Tongue (tissue), 3 donors: ENCODE data around the gene IRAK2. TPM values are rescaled to one million over a fixed set of nuclear protein-coding genes. Genes with fewer than 3 reads are reported as not detected.

ENCODE experiments used
- DNase-seq: peaks from one replicate; pipeline ENCODE4 v3.0.0-alpha.2; 2015
- small RNA-seq: library from RNA; depleted of rRNA; stranded (forward); fragments of <200 nt; gene quantifications from one replicate; pipeline ENCODE3, GENCODE V24; 2014; ENCODE audit warnings: low replicate concordance
- total RNA-seq: library from RNA; depleted of rRNA; stranded (reverse); fragments of >200 nt; gene quantifications from one replicate; pipeline ENCODE4 v1.2.3, GENCODE V29; 2014

IRAK2 gene
- total RNA-seq, 1 donor from 2014 or later: 6.3 TPM

- no peak for DNase-seq
Observed at GRCh38 chr3:10284496-10284895, 119.8 kb downstream of the IRAK2 start.

DNA sequence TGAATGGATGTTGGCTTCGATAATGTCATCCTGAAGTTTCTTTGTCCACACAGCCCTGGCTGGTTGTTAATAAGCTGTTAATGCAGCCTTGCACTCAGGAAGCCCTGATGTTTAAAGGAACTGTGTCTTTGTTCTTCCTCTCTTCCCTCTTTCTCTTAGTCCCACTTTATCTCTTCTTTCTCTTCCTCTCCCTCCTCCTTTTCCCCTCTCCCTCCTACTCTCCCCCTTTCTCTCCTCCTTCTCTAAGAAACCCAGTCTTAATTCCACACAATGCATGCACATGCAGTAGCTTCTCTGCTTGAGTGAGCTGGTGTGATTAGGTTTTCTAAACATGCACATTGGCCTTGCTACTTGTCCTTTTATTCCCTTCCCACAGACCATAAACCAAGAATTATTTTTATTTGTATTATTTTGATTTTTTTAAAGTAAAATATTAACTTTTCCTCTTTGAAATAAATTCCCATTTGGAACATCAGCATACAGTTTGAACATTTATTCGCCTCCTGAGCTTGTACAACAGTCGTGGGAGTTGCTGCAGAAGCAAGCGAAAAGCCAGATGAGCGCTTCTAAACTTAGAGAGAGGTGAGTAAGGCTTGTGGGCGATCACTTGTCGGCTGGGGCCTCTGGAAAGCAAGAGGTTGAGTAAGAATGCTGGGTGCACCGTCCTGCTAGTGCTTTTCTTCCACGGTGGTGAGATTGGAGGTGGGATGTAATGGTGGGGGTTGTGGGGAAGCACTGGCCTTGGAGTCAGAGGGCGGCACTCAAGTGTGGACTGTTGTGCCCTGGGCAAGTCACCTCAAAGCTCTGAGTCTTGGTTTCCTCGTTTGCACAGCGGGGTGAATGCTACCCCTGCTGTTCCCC lies 120.8 kb downstream of the IRAK2 start:
- no peak for DNase-seq

DNA sequence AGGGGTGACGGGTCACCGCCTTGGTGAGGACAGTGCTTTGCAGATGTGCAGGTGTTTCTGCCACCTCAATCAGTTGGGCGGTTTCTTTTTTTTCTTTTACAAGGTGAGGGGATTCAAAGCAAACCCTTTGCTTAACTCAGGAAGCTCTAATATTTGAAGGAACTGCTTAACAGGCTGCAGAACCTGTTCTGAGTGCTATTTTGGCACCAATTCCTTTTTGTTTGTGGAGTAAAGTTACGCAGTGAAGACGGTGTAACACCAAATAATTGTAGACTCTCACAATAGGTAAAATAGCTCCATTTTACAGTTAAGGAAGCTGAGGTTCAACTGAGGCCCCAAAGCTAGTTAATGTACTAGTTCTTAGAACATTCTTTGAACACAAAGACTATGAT lies 121.4 kb downstream of the IRAK2 start:
- no peak for DNase-seq

DNA sequence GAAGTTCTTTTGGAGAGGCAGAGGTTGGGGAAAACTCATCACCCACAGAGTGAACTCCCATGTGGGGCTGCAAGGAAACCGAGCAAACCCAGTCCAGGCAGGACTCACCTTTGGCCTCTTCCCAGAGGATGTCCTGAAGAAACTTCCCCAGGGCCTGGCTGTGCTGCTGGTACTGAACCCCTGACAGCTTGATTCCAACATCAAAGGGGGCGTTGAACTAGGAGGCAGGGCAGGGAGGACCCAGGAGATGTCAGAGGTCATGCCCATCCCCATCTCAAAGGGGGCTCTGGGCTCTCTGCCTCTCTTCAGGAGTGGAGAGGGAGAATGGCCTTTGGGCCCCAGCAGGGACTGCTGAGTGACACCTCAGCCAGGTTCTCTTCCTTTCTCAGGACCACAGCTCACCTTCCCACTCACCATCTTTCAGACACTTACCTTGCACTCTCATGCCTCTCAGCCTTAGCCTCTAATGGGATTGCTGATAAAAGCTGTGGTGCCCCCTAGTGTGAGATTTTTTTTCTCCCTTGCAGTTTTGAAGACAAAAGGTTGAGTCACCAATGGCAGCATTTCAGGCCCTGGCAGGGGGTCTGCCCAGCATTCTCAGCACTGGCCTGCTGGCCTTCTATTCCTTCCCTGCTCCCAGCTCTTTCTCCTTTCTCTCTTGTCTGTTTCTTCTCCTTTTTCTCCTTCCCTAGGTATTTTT lies 122.0 kb downstream of the IRAK2 start:
- peak; percentile 77 for DNase-seq

DNA sequence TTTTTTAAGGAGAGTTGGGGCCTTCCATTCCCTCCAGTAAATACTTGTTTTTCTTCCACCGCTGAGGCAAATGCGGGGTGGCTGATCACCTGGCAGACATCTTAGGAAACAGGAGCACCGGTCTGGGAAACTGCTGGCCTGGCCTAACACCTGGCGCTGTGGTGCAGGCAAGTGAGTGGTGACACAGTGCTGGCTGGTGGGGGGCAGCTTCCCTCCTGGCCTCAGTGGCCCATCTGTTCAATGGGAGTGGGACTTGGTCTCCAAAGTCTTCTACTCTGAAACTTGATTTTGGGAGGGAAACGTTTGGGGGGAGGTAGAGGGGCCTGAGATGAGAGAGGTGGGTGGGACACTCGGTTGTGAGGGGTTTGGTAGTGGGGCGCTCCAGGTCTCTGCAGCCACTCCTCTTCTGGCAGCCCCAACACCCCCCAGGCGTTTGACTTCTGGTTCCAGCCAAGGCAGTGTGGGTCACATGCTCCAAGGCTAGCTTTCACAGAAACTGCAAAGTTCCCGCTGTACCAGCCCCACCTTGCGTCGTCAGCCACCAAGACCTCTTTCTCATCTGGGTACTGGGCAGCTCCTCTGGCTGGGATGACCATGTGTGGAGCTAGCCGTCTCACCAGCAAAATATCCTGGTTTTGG lies 123.3 kb downstream of the IRAK2 start:
- DNase-seq: no peak

DNA sequence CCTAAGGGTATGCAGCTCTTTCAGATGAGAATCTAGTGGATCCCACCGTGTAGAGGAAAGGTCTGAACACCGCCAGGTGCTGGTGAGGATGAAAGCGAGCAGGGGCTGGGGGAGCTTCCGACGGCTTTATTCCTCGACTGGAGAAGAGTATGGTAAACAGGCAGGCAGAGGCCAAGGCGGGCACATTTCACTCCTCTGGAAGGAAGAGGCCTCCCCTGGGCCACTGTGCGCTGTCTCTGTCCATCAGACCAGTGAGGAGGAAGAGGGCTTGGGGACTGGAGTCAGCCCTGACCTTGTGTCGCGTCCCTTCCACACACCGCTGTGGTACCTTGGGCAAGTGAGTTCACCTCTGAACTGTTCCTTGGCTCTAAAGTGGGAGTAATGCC lies 123.8 kb downstream of the IRAK2 start:
- no peak for DNase-seq

DNA sequence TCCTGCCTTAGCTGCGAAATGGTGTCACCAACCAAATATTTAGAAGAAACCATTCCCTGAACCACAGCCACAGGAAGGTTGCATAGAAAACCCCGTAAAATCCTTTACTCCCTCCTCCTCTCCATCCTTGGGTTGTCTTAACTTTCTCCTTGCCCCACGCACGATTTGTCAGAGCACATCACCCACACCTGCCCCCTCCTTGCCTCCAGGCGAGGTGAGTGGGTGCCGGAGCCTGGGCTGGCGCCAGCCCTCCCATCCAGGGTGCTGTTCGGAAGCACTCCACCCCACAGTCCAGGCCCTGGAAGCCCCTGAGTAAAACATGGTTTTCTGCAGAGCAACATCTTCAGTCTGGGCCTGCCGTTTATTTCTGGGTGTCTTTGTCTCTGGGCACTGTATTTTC lies 124.4 kb downstream of the IRAK2 start:
- DNase-seq: no peak

DNA sequence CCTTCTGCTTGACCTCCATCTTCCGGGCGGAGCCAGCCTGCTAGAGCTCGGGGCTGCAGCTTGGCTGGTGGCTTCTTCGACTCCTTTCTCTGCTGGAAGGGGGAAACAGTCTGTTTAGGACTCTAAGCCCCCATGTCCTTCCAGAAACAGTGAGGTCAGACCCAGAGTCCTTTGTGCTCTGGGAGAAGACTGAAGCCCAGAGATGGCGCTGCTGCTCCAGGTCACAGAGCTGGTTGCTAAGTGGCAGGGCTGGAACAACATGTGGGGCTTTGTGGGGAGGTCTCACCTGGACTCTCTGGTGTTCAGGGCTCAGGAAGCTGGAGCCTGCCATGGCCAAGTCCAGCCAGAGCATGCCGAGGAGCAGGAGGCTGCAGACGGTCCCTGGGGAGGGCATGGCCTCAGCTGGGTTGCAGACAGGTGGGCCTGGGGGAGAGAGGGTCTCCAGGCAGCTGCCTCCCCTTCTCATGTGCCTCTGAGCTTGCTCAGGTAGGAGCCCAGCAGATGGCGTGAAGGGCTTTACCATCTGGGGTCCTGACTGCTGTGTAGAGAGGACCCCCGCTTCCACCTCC lies 125.2 kb downstream of the IRAK2 start:
- no peak for DNase-seq

DNA sequence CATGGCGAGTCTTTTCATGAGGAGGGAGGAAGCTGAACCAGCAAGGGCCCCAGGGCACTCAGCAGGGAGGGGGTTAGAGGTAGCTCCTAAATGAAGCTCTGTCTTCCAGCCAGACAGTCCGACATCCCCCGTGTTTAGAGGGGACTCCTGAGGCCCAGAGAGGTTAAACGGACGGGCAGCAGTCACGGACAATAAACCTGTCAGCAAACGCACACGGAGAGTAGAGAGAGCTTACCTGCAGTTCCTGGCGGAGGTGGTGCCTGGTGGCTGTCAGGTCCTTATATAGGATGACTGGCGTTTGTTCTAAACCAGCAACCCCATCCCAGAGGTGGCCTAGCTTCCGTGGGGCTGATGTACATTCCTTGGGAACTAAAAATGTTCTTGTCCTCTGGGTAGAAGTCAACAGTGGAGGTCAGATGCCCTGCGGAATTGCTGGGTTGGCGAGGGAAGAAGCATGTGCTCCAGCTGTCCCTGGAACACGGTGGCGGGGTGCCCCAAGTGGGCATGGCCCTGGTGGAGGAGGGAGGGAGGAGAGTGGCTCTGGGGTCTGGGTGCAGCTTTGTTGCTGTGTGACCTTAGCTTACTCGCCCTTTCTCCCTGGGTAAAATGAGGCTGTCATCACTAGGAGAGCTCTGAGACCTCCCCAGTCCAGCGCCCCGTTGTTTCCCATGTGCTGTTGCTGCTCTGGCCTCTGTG lies 125.9 kb downstream of the IRAK2 start:
- no peak for DNase-seq

DNA sequence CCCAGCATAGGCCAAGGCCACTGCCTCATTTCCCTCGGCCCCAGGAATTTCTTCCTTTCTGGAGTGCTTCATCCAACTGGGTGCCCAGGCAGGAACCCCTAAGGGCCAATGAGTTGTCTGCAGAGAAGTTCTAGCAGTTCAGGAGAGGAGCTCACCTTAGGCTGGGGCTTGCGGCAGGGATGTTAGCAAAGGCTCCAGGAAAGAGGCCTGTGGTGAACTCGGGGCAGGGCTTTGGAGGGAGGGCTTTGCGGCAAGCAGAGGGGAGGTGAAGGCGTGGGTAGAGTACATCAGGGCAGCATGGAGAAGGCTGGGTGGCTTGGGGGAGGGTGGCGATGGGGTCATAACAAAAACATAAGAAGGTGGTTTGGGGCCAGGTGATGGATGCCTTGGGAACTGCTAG lies 126.9 kb downstream of the IRAK2 start:
- no peak for DNase-seq

DNA sequence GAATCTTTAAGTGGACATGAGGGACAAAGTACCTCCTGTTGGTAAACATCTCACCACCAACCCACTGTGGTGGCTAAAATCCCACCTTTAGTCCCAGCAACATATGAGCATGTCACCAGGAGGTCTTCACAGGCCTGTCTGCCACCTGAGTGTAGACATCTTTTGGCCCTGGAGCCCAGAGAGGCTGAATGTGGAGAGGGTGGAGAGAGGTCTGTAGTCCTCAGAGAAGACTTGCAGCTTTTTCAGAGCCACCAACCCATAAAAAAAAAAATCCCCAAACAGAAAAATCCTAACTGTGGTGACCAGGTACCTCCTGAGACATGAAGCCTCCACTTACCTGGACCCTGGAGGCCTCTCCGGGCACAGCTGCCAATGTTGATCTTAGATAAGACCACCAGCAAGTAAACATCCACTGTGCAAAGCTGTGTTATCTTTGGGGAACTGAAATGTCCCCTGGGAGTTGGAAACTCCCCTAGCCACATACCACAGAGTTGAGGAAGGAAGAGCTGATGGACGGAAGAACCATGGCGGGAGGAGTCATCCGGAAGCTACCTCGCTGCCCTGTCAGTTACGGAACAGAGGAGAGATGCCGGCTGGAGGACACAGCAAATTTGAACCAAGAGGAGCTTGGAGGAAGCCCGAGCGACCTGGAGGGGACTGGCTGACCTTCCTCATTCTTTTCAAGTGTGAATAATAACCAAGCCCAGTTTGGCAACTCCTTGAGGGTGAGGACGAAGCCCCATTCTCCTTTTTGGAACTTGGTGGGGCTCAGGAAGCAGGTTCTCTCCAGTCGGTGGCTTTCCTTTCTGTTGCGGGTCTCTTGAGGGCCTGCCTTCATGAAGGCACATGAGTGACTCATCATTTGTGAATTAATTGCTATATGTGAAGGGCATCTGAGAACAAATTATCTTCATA lies 128.0 kb downstream of the IRAK2 start, which contains the start of gene GHRL:
TSS of gene GHRL (minus strand) at position 443 of the 915 bp plus-strand sequence. CDS start 2,767 bp downstream, outside the sequence.
- no peak for DNase-seq

Small RNA genes within 50 kb of the gene (small RNA-seq; reads per million reads assigned to genes)
- not detected for gene RF02126

Other genes with a start within 250 kb of the IRAK2 start
- gene IL17RC, start 247.8 kb upstream of the IRAK2 start, total RNA-seq: 24.4 TPM
- 33.2 TPM for gene CRELD1, start 231.1 kb upstream of the IRAK2 start, total RNA-seq
- gene PRRT3, start 212.5 kb upstream of the IRAK2 start, total RNA-seq: 1.4 TPM
- 28.5 TPM for gene EMC3, start 178.1 kb upstream of the IRAK2 start, total RNA-seq
- gene FANCD2, start 138.5 kb upstream of the IRAK2 start, total RNA-seq: 12.7 TPM
- gene FANCD2OS, start 56.7 kb upstream of the IRAK2 start, total RNA-seq: not detected
- 107 TPM for gene BRK1, start 49.2 kb upstream of the IRAK2 start, total RNA-seq
- 44.9 TPM for gene VHL, start 23.1 kb upstream of the IRAK2 start, total RNA-seq
- gene TATDN2, start 83.5 kb downstream of the IRAK2 start, total RNA-seq: 15.5 TPM
- gene GHRL, start 128.0 kb downstream of the IRAK2 start, total RNA-seq: not detected
- gene SEC13, start 156.2 kb downstream of the IRAK2 start, total RNA-seq: 117 TPM